ENCODE measurements around the gene ENTR1.
A peak's percentile ranks its signal among the peaks of the same experiment; 100 is the strongest.

Gene ENTR1

DNA sequence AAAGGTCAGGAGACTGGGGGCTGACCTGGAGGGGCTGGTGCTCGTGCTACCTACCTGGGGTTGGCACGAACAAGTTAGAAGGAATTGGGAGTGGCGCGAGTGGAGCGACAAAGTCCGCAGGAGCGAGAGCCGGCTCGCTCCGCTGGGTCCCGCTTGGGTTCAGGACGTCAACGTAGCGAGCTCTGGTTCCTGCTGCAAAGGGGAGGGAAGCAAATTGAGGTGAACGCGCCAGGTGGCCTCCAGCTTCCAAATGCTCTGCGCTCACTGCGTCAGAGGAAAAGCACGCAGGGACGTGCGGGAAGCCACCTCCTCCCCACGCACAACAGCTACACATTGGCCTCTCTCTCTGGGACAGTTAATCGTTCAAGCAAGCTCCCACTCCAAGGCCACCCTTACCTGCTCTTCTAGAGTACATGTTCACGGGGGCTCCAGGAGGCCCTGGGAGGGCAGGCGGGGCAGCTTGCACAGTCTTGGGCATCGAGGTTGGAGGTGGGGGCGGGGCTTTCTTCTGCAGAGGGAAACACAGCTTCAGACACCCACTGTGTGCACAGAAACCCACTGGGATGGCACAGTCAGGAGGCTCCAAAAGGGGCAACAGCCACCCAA lies 36.9 kb upstream of the ENTR1 start:
- FAIRE-seq, result no peak

DNA sequence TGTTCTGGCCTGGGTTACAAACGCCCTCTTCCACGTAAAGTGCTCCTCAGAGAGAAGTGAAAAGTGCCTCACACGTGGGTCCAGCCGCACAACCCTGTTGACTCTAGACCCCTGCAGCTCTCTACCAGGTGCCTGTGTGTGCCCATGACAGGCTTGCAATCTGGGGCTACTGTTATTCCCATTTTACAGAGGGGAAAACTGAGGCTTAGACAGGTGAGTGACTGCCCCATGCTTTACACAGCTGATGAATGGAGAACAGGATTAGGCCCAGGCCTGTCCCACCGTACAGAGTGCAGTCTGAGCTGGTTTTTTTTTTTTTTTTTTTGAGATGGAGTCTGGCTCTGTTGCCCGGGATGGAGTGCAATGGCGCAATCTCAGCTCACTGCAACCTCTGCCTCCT lies 35.4 kb upstream of the ENTR1 start:
- TF ChIP-seq POLR2A (IDR thresholded peaks at IDR 0.05; ENCODE audit: low read depth, low read length) (no peak), TAF1 (IDR thresholded peaks at IDR 0.05; ENCODE audit: borderline replicate concordance, low read depth, low read length) (no peak), POLR2AphosphoS5 (IDR thresholded peaks at IDR 0.05; ENCODE audit: low read depth, low read length) (no peak)
- no peak for FAIRE-seq
- no peak for DNase-seq (ENCODE audit: insufficient read length)

More for the DNA sequence above, 36.9 kb upstream of the ENTR1 start:
- no peak for TF ChIP-seq TAF1 (IDR thresholded peaks at IDR 0.05; ENCODE audit: borderline replicate concordance, low read depth, low read length)
- TF ChIP-seq POLR2AphosphoS5 (IDR thresholded peaks at IDR 0.05; ENCODE audit: low read depth, low read length), result no peak
- TF ChIP-seq POLR2A (IDR thresholded peaks at IDR 0.05; ENCODE audit: low read depth, low read length), result no peak
- no peak for DNase-seq (ENCODE audit: insufficient read length)

DNA sequence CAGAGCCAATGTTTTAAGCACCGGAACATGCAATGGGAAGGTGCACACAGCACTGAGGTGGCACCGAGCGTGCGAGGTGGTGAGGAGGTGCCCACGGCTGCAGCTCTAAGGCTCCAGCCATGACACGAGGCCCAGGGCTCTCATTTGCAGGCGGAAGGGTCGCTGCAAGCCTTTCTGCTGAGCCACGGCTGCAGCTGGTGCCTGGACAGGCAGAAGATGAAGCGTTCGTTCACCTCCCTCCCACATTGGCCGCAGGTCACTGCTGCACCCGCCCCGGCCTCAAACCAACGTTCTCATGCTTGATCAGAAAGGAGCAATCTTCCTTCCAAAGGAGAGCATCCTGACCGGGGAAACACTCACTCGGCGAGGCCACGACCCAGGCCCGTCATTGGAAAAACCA lies 33.7 kb upstream of the ENTR1 start:
- TF ChIP-seq TAF1 (IDR thresholded peaks at IDR 0.05; ENCODE audit: borderline replicate concordance, low read depth, low read length), result no peak
- TF ChIP-seq POLR2A (IDR thresholded peaks at IDR 0.05; ENCODE audit: low read depth, low read length), result no peak
- no peak for TF ChIP-seq POLR2AphosphoS5 (IDR thresholded peaks at IDR 0.05; ENCODE audit: low read depth, low read length)
- FAIRE-seq (no peak), DNase-seq (ENCODE audit: insufficient read length) (no peak)

DNA sequence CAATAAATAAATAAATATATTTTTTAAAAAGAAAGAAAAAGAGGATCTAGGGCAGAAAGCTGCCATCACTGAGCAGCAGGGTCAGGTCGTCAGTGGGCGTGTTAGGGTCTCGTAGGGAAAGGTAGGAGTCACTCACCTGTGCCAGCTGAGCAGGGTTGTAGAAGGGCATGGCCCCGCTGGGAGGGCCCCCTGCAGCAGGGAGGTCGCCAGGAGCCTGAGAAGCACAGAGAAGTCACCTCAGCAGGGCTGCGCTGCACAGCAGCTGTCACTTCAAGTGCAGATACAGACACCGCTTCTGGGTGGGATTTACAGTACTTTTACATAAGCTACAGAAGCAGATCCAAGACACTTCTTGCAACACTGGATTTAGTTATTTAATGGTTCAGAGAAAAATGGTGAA lies 33.3 kb upstream of the ENTR1 start:
- TF ChIP-seq POLR2AphosphoS5 (IDR thresholded peaks at IDR 0.05; ENCODE audit: low read depth, low read length) (no peak), POLR2A (IDR thresholded peaks at IDR 0.05; ENCODE audit: low read depth, low read length) (no peak), TAF1 (IDR thresholded peaks at IDR 0.05; ENCODE audit: borderline replicate concordance, low read depth, low read length) (no peak)
- DNase-seq (ENCODE audit: insufficient read length) (no peak), FAIRE-seq (no peak)

DNA sequence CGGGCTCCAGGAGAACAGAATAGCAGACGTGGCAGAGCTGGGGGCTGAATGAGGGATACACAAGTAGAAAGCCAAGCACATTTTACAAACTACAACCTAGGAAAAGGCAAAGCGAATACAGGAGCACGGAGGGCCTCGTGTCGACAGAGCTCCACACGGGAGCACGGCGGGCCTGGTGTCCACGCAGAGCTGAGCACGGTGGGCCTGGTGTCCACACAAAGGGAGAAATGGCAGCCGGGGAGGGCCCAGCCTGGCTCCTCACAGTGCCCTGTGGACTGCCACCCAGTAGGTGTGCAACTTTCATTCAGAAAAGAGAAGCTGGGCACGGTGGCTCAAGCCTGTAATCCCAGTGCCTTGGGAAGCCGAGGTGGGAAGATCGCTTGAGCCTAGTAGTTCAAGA lies 32.7 kb upstream of the ENTR1 start:
- FAIRE-seq (no peak), DNase-seq (ENCODE audit: insufficient read length) (no peak)
- TF ChIP-seq POLR2AphosphoS5 (IDR thresholded peaks at IDR 0.05; ENCODE audit: low read depth, low read length) (no peak), POLR2A (IDR thresholded peaks at IDR 0.05; ENCODE audit: low read depth, low read length) (no peak), TAF1 (IDR thresholded peaks at IDR 0.05; ENCODE audit: borderline replicate concordance, low read depth, low read length) (no peak)

DNA sequence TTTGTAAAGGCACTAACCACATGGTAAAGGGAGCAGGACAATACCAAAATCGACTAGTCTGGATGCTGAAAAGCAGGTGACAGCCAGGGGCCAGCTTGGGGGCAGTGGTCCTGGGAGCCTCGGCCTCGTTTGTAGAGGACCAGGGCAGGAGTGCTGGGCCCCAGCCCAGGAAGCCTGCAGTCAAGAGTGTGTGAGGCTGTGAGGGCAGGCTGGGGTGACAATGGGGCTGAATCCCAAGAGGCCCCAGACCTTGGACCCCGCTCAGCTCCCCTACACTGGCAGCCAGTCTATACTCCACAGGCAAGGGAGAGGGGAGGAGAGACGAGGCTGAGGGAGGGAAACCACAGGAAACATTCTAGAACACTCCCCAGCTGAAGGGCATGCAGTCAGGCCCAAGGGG lies 31.9 kb upstream of the ENTR1 start:
- DNase-seq (ENCODE audit: insufficient read length), result no peak
- FAIRE-seq, result no peak
- TF ChIP-seq TAF1 (IDR thresholded peaks at IDR 0.05; ENCODE audit: borderline replicate concordance, low read depth, low read length) (no peak), POLR2AphosphoS5 (IDR thresholded peaks at IDR 0.05; ENCODE audit: low read depth, low read length) (no peak), POLR2A (IDR thresholded peaks at IDR 0.05; ENCODE audit: low read depth, low read length) (no peak)

DNA sequence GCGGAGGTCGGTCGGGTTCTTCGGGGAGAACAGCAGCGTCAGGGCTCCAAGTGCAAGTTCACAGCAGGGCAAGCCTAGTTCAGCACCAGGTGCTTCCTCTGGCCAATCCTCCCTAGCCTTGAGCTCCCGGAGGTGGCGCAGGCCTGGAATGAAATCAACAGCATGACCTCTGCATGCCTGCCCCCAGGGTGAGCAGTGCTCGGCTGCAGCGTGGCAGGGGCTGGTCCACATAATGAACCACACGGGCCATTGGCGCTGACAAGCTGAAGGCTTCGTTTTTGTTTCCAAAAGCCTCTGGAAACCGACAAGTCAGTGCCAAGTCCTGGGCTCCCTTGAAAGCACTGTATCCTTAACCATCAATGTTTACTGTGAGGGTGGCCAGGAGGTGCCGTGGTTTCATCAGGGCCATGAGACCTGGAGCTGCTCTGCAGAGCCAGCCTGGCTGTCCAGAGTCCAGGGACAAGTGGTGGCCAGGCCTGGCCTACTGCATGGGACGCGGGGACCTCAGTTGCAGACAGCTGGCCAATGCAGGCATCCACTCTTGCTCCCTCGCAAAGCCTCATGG lies 31.3 kb upstream of the ENTR1 start:
- FAIRE-seq (no peak), DNase-seq (ENCODE audit: insufficient read length) (no peak)
- TF ChIP-seq TAF1 (IDR thresholded peaks at IDR 0.05; ENCODE audit: borderline replicate concordance, low read depth, low read length) (no peak), POLR2AphosphoS5 (IDR thresholded peaks at IDR 0.05; ENCODE audit: low read depth, low read length) (no peak; the same call in 1 of the 2 replicates), POLR2A (IDR thresholded peaks at IDR 0.05; ENCODE audit: low read depth, low read length) (no peak)

DNA sequence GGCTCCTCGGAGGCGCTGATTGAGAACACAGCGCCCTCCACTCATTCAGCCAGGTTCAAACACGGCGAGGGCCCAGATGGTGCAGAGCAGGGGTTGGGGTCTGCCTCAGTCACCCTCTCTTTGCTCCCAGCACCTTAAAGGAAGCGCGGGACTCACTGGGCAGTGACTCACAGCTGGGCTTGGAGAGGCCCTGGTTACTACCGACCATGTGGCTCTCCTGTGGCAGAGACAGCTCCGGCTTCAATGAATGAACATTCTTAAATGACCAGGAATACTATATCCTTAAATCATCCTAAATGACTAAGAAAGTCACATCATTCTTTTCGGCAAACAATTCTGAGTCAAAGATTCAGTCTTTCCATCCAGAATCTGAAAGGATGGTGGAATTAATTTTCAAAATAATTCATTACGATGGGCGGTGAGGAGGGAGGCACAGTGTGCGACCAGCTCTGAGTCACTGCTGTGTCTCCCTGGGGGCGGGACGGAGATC lies 30.8 kb upstream of the ENTR1 start:
- DNase-seq (ENCODE audit: insufficient read length), result no peak
- TF ChIP-seq TAF1 (IDR thresholded peaks at IDR 0.05; ENCODE audit: borderline replicate concordance, low read depth, low read length) (no peak), POLR2A (IDR thresholded peaks at IDR 0.05; ENCODE audit: low read depth, low read length) (no peak), POLR2AphosphoS5 (IDR thresholded peaks at IDR 0.05; ENCODE audit: low read depth, low read length) (no peak)
- no peak for FAIRE-seq

DNA sequence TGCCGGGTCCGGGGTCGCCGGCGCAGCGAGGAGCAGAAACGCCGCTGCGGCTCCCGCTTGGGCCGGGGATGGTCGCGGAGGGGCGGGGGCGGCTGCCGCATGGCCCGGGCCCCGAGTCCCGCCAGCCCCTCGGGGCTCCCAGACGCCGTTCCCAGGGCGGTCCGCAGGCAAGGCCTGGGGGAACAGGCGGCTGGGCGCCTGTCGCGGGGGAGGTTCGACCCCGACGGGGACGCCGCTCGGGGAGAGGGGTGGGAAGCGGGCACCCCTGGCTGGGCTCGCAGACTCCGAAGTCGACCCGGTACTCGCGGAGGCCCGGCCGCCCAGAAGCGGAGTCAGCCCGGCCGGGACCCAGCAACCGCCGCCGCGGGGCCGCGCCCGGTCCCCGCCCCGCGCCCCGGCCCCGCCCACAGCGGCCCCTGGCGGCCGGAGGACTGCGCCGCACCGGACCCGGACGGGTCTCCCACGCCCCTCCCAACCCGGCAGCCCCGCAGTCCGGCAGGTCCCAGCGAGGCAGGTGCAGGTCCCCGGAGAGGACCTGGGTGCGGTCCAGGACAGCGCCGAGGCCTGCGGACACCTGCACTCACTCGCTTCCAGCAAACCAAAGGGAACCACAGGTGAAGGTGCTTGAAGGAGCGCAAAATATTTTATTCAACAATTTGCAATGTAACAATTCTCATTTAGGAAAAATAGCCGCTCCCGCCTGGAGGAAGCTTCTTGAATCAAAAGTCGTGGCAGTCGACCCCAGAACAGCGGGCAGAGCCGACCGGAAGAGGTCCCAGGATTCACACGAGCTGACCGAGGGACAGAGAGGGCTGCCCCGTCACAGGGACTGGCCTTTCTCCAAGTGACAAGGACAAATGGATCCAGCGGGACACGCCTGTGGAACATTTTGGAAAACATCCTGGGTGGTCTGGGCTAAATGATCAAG lies 29.3 kb upstream of the ENTR1 start, which contains the start of gene INPP5E:
Gene INPP5E (minus strand): TSS at position 365 of the 928 bp plus-strand sequence. CDS start 426 bp downstream, outside the sequence.
- peak; percentile 98 for FAIRE-seq
- peak; percentile 96 for DNase-seq (ENCODE audit: insufficient read length)
- TF ChIP-seq TAF1 (IDR thresholded peaks at IDR 0.05; ENCODE audit: borderline replicate concordance, low read depth, low read length) (peak; percentile 31; the same call in 1 of the 2 replicates), POLR2A (IDR thresholded peaks at IDR 0.05; ENCODE audit: low read depth, low read length) (no peak), POLR2AphosphoS5 (IDR thresholded peaks at IDR 0.05; ENCODE audit: low read depth, low read length) (peak; percentile 55; the same call in 1 of the 2 replicates)

DNA sequence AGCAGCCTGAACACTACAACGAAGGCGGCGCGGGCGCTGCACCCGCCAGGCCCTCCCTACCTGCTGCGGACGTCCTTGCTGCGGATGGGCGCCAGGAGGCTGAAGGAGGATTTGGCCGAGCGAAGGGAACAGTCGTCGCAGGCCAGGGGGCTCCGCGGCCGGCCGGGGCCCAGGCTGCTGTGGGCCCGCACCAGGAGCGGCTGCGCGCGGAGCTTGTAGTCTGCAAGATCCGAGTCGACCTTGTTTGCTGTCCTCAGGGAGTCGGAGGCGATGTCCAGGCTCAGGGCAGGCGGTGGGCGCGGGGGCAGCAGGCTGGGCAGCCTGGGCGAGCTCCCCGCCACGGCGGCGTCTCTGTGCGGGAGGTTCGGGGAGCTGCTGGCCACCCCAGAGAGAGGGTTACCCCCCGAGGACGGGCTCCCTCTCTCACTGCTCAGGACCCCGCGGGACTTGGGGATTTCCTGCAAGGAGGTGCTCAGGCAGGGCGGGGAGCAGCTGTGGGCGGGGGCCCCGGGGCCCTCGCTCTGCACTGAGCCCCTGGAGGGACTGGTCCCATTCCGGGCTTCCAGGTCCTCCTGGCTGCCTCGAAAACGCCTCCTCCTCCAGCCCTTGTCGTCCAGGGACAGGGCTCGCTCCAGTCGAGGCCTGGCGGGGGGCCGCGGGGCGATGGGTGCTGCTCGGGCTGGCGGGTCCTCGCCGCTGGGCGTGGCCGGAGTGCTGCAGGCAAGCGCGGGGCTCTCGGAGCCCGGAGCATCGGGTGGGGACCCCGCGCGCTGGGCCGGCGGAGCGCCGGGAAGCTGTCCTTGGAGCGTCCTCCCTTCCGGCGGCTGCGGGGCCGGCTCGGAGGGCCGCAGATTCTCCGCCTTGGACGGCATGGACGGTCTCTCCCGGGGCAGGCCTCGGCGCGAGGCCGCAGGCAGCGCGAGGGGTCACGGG lies 28.4 kb upstream of the ENTR1 start:
- DNase-seq (ENCODE audit: insufficient read length), result peak; percentile 77
- FAIRE-seq, result peak; percentile 78
- no peak for TF ChIP-seq POLR2AphosphoS5 (IDR thresholded peaks at IDR 0.05; ENCODE audit: low read depth, low read length)
- no peak for TF ChIP-seq TAF1 (IDR thresholded peaks at IDR 0.05; ENCODE audit: borderline replicate concordance, low read depth, low read length)
- no peak for TF ChIP-seq POLR2A (IDR thresholded peaks at IDR 0.05; ENCODE audit: low read depth, low read length)
